Esophagus muscularis mucosa (tissue), 4 donors: Measurements from ENCODE around the gene MT1X.

ENCODE experiments used
- CTCF ChIP-seq, 3 experiments: fragments of 200-600 bp in 2 of 3; fragments of 450-650 bp in 1 of 3; sonication (generic) in 2 of 3; IDR thresholded peaks; one replicate each; pipeline ENCODE4 v1.5.1; 2017 to 2019; ENCODE audit warnings: antibody characterized with exemption in 3 of 3, mild to moderate bottlenecking in 2 of 3, moderate library complexity in 1 of 3
- EP300 ChIP-seq: sonication (generic); formaldehyde crosslinking; IDR thresholded peaks from one replicate; pipeline ENCODE4 v1.6.1; 2017; ENCODE audit warnings: antibody characterized with exemption
- POLR2A ChIP-seq: fragments of 450-650 bp; IDR thresholded peaks from one replicate; pipeline ENCODE4 v1.6.1; 2017; ENCODE audit warnings: antibody characterized with exemption, moderate library complexity, mild to moderate bottlenecking, low read depth
- POLR2AphosphoS5 ChIP-seq, 2 donors: sonication (generic); formaldehyde crosslinking; IDR thresholded peaks; one replicate each; pipeline ENCODE4 v1.6.1; 2017; ENCODE audit warnings: antibody characterized with exemption in 2 of 2

DNA sequence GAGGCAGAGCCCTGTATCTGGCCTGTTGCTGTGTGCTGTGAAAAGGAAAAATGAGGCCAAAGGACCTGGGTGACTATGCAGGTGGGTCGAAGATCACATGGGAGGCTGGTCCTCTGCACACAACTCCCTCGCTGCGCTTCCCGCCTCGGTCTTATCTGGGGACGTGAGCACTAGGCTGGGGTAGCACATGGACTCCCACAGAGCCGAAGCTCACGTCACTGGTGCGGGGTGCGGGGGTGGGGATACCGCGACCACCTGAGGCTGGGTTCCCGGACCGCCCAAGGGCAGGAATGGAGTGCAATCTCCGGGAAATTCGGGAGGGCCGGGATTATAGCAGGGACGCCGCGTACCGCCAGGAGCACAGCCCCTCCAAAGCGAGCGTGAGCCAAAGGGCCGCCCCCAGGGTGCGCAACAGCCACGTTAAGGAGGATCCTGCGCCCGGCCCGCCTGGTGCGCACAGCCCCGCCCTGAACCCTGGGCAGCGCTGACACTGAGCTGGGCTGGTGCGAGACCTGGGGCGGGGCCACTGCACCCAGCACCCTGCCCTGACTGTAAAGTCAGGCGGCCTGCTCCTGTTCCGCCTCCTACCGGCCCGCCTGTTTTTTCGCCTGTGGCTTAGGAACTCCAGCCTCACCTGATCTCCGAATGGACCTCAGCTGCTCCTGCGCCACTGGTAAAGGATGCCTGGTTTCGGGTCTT lies 39.0 kb upstream of the MT1X start:
- TF ChIP-seq CTCF (IDR thresholded peaks at IDR 0.05) (peak; percentile 37 to 48 (median 39)), POLR2A (no peak), EP300 (peak; percentile 88), POLR2AphosphoS5 (IDR thresholded peaks at IDR 0.05) (peak; percentile 35 to 54)
